Ishikawa (cell line): ENCODE data around the gene PLA2R1.

Source experiments
- CREB1 ChIP-seq: IDR thresholded peaks from 2 replicates; pipeline ENCODE4 v1.6.1; 2012; ENCODE audit warnings: low read depth
- EGR1 ChIP-seq: IDR thresholded peaks from 2 replicates; pipeline ENCODE4 v1.6.1; 2012
- EP300 ChIP-seq: IDR thresholded peaks from 2 replicates; pipeline ENCODE4 v1.6.1; 2012; ENCODE audit warnings: borderline replicate concordance
- FOXM1 ChIP-seq: IDR thresholded peaks from 2 replicates; pipeline ENCODE4 v1.6.1; 2012; ENCODE audit warnings: low read depth, borderline replicate concordance
- MAX ChIP-seq: IDR thresholded peaks from 2 replicates; pipeline ENCODE4 v1.6.1; 2012
- RAD21 ChIP-seq: IDR thresholded peaks from 2 replicates; pipeline ENCODE4 v1.6.1; 2012; ENCODE audit warnings: low read depth
- REST ChIP-seq: IDR thresholded peaks from 2 replicates; pipeline ENCODE4 v1.6.1; 2012; ENCODE audit warnings: low read depth, mild to moderate bottlenecking
- TAF1 ChIP-seq: IDR thresholded peaks from 2 replicates; pipeline ENCODE4 v1.6.1; 2012; ENCODE audit warnings: low read depth, mild to moderate bottlenecking
- USF1 ChIP-seq: IDR thresholded peaks from 2 replicates; pipeline ENCODE4 v1.6.1; 2012
- YY1 ChIP-seq: IDR thresholded peaks from 2 replicates; pipeline ENCODE4 v1.6.1; 2012; ENCODE audit warnings: low read depth
- ZBTB7A ChIP-seq: IDR thresholded peaks from 2 replicates; pipeline ENCODE4 v1.6.1; 2012; ENCODE audit warnings: low read depth

- TF ChIP-seq FOXM1 (no peak), TAF1 (no peak), EP300 (no peak), YY1 (no peak), ZBTB7A (no peak), MAX (no peak), CREB1 (no peak), REST (no peak), USF1 (no peak), EGR1 (no peak), RAD21 (no peak)
Measured at GRCh38 chr2:159976527-159977160, 85.8 kb downstream of the PLA2R1 start.
